NCI-H2227 treated with DMSO at 0.1 percent for 48 hours (cell line): ENCODE results near the gene KIF3A.
"Not testable (repeated sequence)": the region's sequence is repeated elsewhere in the genome, so short reads cannot be mapped to it uniquely, and the experiment has no call there.

ENCODE experiments used
- DNase-seq: peaks from one replicate; lab custom pipeline; 2025; lab: John Stamatoyannopoulos, UW

KIF3A gene

GRCh38 chr5:132718544-132719312 is 18.6 kb downstream of the KIF3A start:
- DNase-seq = no peak

GRCh38 chr5:132714456-132715307 is 22.7 kb downstream of the KIF3A start:
- DNase-seq = no peak

GRCh38 chr5:132708645-132709044 is 28.7 kb downstream of the KIF3A start:
- no peak for DNase-seq

GRCh38 chr5:132704875-132705274 is 32.5 kb downstream of the KIF3A start:
- DNase-seq = no peak

GRCh38 chr5:132695956-132696355 is 41.4 kb downstream of the KIF3A start:
- DNase-seq = no peak

GRCh38 chr5:132692632-132692967 is 44.7 kb downstream of the KIF3A start:
- no peak for DNase-seq

GRCh38 chr5:132691755-132692631 is 45.4 kb downstream of the KIF3A start:
- not testable (repeated sequence) for DNase-seq

GRCh38 chr5:132690156-132690555 is 47.2 kb downstream of the KIF3A start:
- no peak for DNase-seq

- DNase-seq = no peak
Measured at GRCh38 chr5:132689513-132689912, 47.8 kb downstream of the KIF3A start.

- no peak for DNase-seq
Measured at GRCh38 chr5:132688536-132689339, 48.6 kb downstream of the KIF3A start.

- no peak for DNase-seq
Measured at GRCh38 chr5:132687995-132688394, 49.4 kb downstream of the KIF3A start.

- no peak for DNase-seq
Measured at GRCh38 chr5:132686193-132686592, 51.2 kb downstream of the KIF3A start.

- DNase-seq = no peak
Measured at GRCh38 chr5:132684922-132685720, 52.2 kb downstream of the KIF3A start.

- no peak for DNase-seq
Measured at GRCh38 chr5:132684491-132684890, 52.9 kb downstream of the KIF3A start.

GRCh38 chr5:132681983-132682382 is 55.4 kb downstream of the KIF3A start:
- no peak for DNase-seq

- DNase-seq = no peak
Measured at GRCh38 chr5:132681476-132681831, 55.9 kb downstream of the KIF3A start.

- no peak for DNase-seq
Measured at GRCh38 chr5:132680780-132681475, 56.4 kb downstream of the KIF3A start.

- DNase-seq = no peak
Measured at GRCh38 chr5:132679717-132680380, 57.5 kb downstream of the KIF3A start.

GRCh38 chr5:132679166-132679565 is 58.2 kb downstream of the KIF3A start:
- no peak for DNase-seq

- DNase-seq = no peak
Measured at GRCh38 chr5:132678735-132679134, 58.6 kb downstream of the KIF3A start.
